ENCODE results near the gene GSTM2. TPM values are rescaled to one million over a fixed set of nuclear protein-coding genes. Genes with fewer than 3 reads are reported as not detected.
A peak's percentile ranks its signal among the peaks of the same experiment; 100 is the strongest.

GSTM2 gene
- polyA plus RNA-seq, 3 donors from 2014 or later = 32.6 to 51.2 (median 42.5) TPM

GRCh38 chr1:109634771-109635750 lies 32.8 kb upstream of the GSTM2 start:
- Mint-ChIP-seq H3K36me3 (peaks cover 0 to 11% (median 4%) of the 10 kb centered on the region in 3 donors), H3K27ac (no peak overlapping the region), H3K9me3 (no peaks in the 10 kb centered on the region), H3K4me3 (no peak overlapping the region), H3K4me1 (no peaks in the 10 kb centered on the region), H3K27me3 (ENCODE audit: low read depth in 3 of 3) (peaks cover 0 to 5% (median 1%) of the 10 kb centered on the region in 3 donors)
- no peak for DNase-seq

GRCh38 chr1:109635862-109636200 lies 32.0 kb upstream of the GSTM2 start:
- DNase-seq = no peak
- no peaks in the 10 kb centered on the region for H3K9me3 Mint-ChIP-seq
- H3K27me3 Mint-ChIP-seq (ENCODE audit: low read depth in 3 of 3) = peaks cover 0 to 6% (median 5%) of the 10 kb centered on the region in 3 donors
- H3K27ac Mint-ChIP-seq = no peak overlapping the region
- no peak overlapping the region for H3K4me3 Mint-ChIP-seq
- H3K4me1 Mint-ChIP-seq = peaks cover 0 to 1% of the 10 kb centered on the region in 2 donors
- peaks cover 0 to 10% (median 4%) of the 10 kb centered on the region in 3 donors for H3K36me3 Mint-ChIP-seq

GRCh38 chr1:109636201-109636952 lies 31.5 kb upstream of the GSTM2 start:
- H3K27me3 Mint-ChIP-seq (ENCODE audit: low read depth in 3 of 3) = peaks cover 0 to 6% (median 5%) of the 10 kb centered on the region in 3 donors
- no peaks in the 10 kb centered on the region for H3K9me3 Mint-ChIP-seq
- no peak overlapping the region for H3K27ac Mint-ChIP-seq
- peaks cover 0 to 5% (median 4%) of the 10 kb centered on the region in 3 donors for H3K36me3 Mint-ChIP-seq
- no peak for DNase-seq
- H3K4me3 Mint-ChIP-seq = no peak overlapping the region
- H3K4me1 Mint-ChIP-seq = peaks cover 0 to 1% of the 10 kb centered on the region in 2 donors

DNA sequence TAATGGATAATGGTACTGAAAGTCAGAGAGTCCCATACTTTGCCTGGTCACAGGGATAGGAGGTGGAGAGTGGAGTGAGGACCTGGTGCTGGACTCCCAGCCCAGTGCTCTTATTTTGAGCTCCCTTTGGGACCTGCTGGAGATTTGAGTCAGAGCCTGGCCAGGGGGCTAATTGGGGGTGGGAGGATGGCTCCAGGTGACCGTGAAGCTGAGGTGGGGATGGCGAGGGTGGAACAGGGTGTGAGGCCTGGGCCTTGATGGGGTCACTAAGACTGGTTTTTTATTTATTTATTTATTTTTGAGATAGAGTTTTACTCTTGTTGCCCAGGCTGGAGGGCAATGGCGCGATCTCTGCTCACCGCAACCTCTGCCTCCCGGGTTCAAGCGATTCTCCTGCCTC lies 30.4 kb upstream of the GSTM2 start:
- Mint-ChIP-seq H3K4me1 (peaks cover 0 to 1% of the 10 kb centered on the region in 2 donors), H3K27ac (no peak overlapping the region), H3K27me3 (ENCODE audit: low read depth in 3 of 3) (peaks cover 0 to 6% (median 5%) of the 10 kb centered on the region in 3 donors), H3K4me3 (no peak overlapping the region), H3K9me3 (no peaks in the 10 kb centered on the region), H3K36me3 (no peaks in the 10 kb centered on the region)
- no peak for DNase-seq

GRCh38 chr1:109639063-109639840 lies 28.6 kb upstream of the GSTM2 start:
- H3K27ac Mint-ChIP-seq = no peak overlapping the region
- H3K4me1 Mint-ChIP-seq = peaks cover 0 to 4% of the 10 kb centered on the region in 2 donors
- no peak for DNase-seq
- no peaks in the 10 kb centered on the region for H3K36me3 Mint-ChIP-seq
- H3K27me3 Mint-ChIP-seq (ENCODE audit: low read depth in 3 of 3) = peaks cover 0 to 5% (median 5%) of the 10 kb centered on the region in 3 donors
- no peak overlapping the region for H3K4me3 Mint-ChIP-seq
- H3K9me3 Mint-ChIP-seq = no peaks in the 10 kb centered on the region

GRCh38 chr1:109639841-109640184 lies 28.0 kb upstream of the GSTM2 start:
- H3K27ac Mint-ChIP-seq = no peak overlapping the region
- peaks cover 0 to 4% of the 10 kb centered on the region in 2 donors for H3K4me1 Mint-ChIP-seq
- H3K27me3 Mint-ChIP-seq (ENCODE audit: low read depth in 3 of 3) = peaks cover 0 to 5% (median 4%) of the 10 kb centered on the region in 3 donors
- no peaks in the 10 kb centered on the region for H3K9me3 Mint-ChIP-seq
- DNase-seq = no peak
- no peaks in the 10 kb centered on the region for H3K36me3 Mint-ChIP-seq
- no peak overlapping the region for H3K4me3 Mint-ChIP-seq

- H3K27ac Mint-ChIP-seq = no peak overlapping the region
- no peaks in the 10 kb centered on the region for H3K36me3 Mint-ChIP-seq
- H3K9me3 Mint-ChIP-seq = no peaks in the 10 kb centered on the region
- H3K4me1 Mint-ChIP-seq = peaks cover 0 to 4% of the 10 kb centered on the region in 2 donors
- peaks cover 0 to 5% (median 4%) of the 10 kb centered on the region in 3 donors for H3K27me3 Mint-ChIP-seq (ENCODE audit: low read depth in 3 of 3)
- DNase-seq = peak; percentile 75 to 80 (median 78)
- H3K4me3 Mint-ChIP-seq = no peak overlapping the region
These were observed 27.5 kb upstream of the GSTM2 start for GRCh38 chr1:109640285-109640865.

DNA sequence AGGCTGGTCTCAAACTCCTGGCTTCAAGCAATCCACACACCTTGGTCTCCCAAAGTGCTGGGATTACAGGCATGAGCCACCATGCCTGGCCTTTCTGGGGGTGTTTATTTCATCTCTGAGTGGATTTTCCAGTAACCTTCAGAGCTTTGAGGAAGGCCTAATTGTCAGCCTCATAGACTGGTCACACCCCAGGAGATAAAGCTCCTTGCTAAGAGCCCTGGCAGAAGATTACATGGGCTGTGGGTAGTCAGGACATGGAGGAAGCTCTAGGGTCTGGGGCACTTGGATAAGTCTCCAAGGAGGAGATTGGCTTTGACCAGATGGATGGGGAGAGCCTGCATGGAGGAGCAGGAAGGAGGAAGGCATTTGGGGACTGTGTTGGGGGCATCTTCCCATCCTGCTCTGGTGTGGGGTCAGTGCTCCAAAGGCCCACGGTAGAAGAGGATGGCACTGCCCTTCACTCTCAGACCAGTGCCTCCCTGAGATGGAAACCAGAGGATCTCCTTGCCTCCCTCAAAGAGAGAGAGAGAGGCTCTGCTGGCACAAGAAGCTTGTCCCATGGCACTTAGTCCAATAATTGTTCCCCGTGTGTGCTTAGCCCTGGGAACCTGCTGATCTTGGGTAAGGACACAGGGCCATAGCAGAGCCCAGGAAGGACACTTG lies 26.6 kb upstream of the GSTM2 start:
- H3K4me1 Mint-ChIP-seq = peaks cover 0 to 4% of the 10 kb centered on the region in 2 donors
- H3K27me3 Mint-ChIP-seq (ENCODE audit: low read depth in 3 of 3) = peaks cover 0 to 5% (median 4%) of the 10 kb centered on the region in 3 donors
- no peak for DNase-seq
- no peak overlapping the region for H3K27ac Mint-ChIP-seq
- H3K36me3 Mint-ChIP-seq = no peaks in the 10 kb centered on the region
- H3K4me3 Mint-ChIP-seq = no peak overlapping the region
- H3K9me3 Mint-ChIP-seq = no peaks in the 10 kb centered on the region

GRCh38 chr1:109641861-109642260 lies 26.0 kb upstream of the GSTM2 start:
- Mint-ChIP-seq H3K4me3 (no peak overlapping the region), H3K36me3 (no peaks in the 10 kb centered on the region), H3K4me1 (peaks cover 0 to 4% of the 10 kb centered on the region in 2 donors), H3K9me3 (no peaks in the 10 kb centered on the region), H3K27ac (no peak overlapping the region), H3K27me3 (ENCODE audit: low read depth in 3 of 3) (peaks cover 0 to 5% (median 4%) of the 10 kb centered on the region in 3 donors)
- DNase-seq = no peak

DNA sequence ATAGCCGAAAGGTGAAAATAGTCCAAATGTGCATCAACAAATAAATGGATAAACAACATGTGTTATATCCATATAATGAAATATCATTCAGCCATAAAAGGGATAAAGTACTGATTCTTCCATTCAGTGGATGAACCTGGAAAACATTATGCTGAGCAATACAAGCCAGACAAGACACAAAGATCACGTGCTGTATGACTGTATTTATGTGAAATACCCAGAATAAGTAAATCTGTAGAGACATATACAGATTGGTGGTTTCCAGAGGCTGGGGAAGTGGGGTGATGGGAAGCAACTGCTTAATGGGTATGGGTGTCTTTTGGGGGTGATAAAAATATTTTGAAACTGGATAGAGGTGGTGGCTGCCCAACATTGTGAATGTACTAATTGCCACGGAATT lies 25.2 kb upstream of the GSTM2 start:
- no peak overlapping the region for H3K4me3 Mint-ChIP-seq
- peaks cover 0 to 4% of the 10 kb centered on the region in 2 donors for H3K4me1 Mint-ChIP-seq
- no peak for DNase-seq
- peaks cover 0 to 5% (median 4%) of the 10 kb centered on the region in 3 donors for H3K27me3 Mint-ChIP-seq (ENCODE audit: low read depth in 3 of 3)
- H3K9me3 Mint-ChIP-seq = no peaks in the 10 kb centered on the region
- peak overlapping the region in 1 of 6 donors; percentile 40 for H3K27ac Mint-ChIP-seq
- H3K36me3 Mint-ChIP-seq = no peaks in the 10 kb centered on the region

DNA sequence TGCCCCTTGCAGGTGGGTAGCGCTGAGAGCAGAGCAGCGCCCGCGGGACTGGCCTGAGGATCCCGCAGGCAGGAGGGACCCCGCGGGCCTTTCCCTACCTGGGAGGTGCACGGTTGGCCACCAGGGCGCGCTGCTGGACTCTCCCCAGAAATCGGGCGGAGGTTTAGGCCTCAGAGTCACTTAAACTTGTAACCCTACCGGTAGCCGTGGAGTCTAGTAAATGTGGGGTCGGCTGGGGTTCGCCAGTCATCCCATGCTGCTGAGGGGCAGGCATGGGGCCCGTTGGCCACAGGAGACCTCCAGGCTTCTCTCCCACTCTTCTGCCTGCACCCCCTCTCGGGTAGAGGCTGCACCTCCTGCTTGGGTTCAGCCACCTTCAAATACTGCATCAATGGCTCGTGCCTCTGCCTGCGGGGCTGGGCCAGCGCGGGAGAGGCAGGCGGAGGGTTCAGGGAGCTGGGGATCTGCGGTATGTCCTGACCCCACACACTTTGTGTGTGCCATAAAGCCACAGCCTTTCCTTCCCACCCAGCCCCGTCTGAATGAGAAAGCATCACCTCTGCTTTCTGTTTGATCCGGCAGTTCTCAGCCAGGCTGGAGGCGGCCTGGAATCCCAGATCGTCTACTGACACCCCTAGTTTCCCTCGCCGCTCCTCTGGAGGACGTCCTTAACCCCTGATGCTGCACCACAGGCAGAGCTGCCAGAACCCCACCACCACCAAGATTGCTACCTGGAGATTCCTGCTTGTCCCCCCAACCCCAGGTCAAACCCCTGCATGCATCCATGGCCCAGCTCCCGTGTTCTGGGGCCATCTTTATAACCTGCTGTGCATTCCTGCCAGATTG lies 24.2 kb upstream of the GSTM2 start:
- H3K4me1 Mint-ChIP-seq = peaks cover 0 to 4% of the 10 kb centered on the region in 2 donors
- H3K9me3 Mint-ChIP-seq = no peaks in the 10 kb centered on the region
- no peaks in the 10 kb centered on the region for H3K36me3 Mint-ChIP-seq
- peak overlapping the region in 2 of 6 donors; percentile 7 to 40 for H3K27ac Mint-ChIP-seq
- H3K4me3 Mint-ChIP-seq = no peak overlapping the region
- peak; percentile 73 to 78 (median 74) for DNase-seq
- peaks cover 4 to 5% (median 4%) of the 10 kb centered on the region in 3 donors for H3K27me3 Mint-ChIP-seq (ENCODE audit: low read depth in 3 of 3)

- no peaks in the 10 kb centered on the region for H3K36me3 Mint-ChIP-seq
- peaks cover 0 to 4% of the 10 kb centered on the region in 2 donors for H3K4me1 Mint-ChIP-seq
- H3K27ac Mint-ChIP-seq = no peak overlapping the region
- H3K4me3 Mint-ChIP-seq = no peak overlapping the region
- H3K27me3 Mint-ChIP-seq (ENCODE audit: low read depth in 3 of 3) = peaks cover 2 to 7% (median 4%) of the 10 kb centered on the region in 3 donors
- H3K9me3 Mint-ChIP-seq = no peaks in the 10 kb centered on the region
- no peak for DNase-seq
These were observed 23.2 kb upstream of the GSTM2 start for GRCh38 chr1:109644670-109645069.

Data from immature natural killer cell (primary cell).